Measurements from ENCODE around the gene KIDINS220.

Gene KIDINS220

GRCh38 chr2:8841932-8842331 lies 4.5 kb upstream of the KIDINS220 start:
- no peaks in the 10 kb centered on the region for H3K27me3 ChIP-seq

GRCh38 chr2:8840475-8841091 lies 3.2 kb upstream of the KIDINS220 start:
- TF ChIP-seq Cebpa-rat (IDR thresholded peaks at IDR 0.05) = no peak
- Histone ChIP-seq H3K27me3 (no peaks in the 10 kb centered on the region), H3K4me3 (no peak overlapping the region), H4K20me1 (peaks cover 0 to 11% (median 4%) of the 10 kb centered on the region in 11 experiments; a peak in 9 of 22 replicates), H3K27ac (no peak overlapping the region), H3K4me1 (peaks cover 11 to 24% (median 20%) of the 10 kb centered on the region in 10 experiments), H3K4me2 (no peak overlapping the region), H3K9me3 (replicated peaks in 1 of 11) (peaks cover 5 to 15% (median 11%) of the 10 kb centered on the region in 11 experiments; a peak in 15 of 22 replicates), H3K9ac (no peak overlapping the region), H3K36me3 (no peaks in the 10 kb centered on the region)

More at GRCh38 chr2:8841932-8842331, 4.5 kb upstream of the KIDINS220 start:
- H3K4me3 ChIP-seq = no peak overlapping the region
- no peaks in the 10 kb centered on the region; a peak in 1 of 22 replicates for H4K20me1 ChIP-seq
- no peak overlapping the region for H3K9ac ChIP-seq
- TF ChIP-seq Cebpa-rat (IDR thresholded peaks at IDR 0.05) = no peak
- H3K9me3 ChIP-seq (replicated peaks in 1 of 11) = peaks cover 5 to 15% (median 11%) of the 10 kb centered on the region in 11 experiments; a peak in 15 of 22 replicates
- peak overlapping the region in 2 of 11 experiments; percentile 10 to 11; a peak in 1 of 22 replicates for H3K4me2 ChIP-seq
- no peaks in the 10 kb centered on the region for H3K36me3 ChIP-seq
- 0 out of 22 replicates have a peak overlapping the region, but pooled peaks of 1 of the 11 experiments have one; percentile 15 for H3K27ac ChIP-seq
- H3K4me1 ChIP-seq = peaks cover 0 to 13% (median 9%) of the 10 kb centered on the region in 10 experiments; a peak in 11 of 20 replicates

GRCh38 chr2:8839189-8839965 lies 2.0 kb upstream of the KIDINS220 start:
- Histone ChIP-seq H3K27ac (no peak overlapping the region), H3K4me2 (no peak overlapping the region), H3K4me3 (no peak overlapping the region), H3K9me3 (replicated peaks in 1 of 11) (peaks cover 5 to 15% (median 11%) of the 10 kb centered on the region in 11 experiments; a peak in 15 of 22 replicates), H3K9ac (no peak overlapping the region), H3K27me3 (no peaks in the 10 kb centered on the region), H4K20me1 (peaks cover 0 to 23% (median 15%) of the 10 kb centered on the region in 11 experiments; a peak in 10 of 22 replicates), H3K36me3 (0 out of 22 replicates have a peak, but pooled peaks cover 0 to 6% (median 0%) of the 10 kb centered on the region in 11 experiments), H3K4me1 (peaks cover 16 to 36% (median 25%) of the 10 kb centered on the region in 10 experiments)
- TF ChIP-seq Cebpa-rat (IDR thresholded peaks at IDR 0.05) = no peak

GRCh38 chr2:8837795-8838140 lies 355 bp upstream of the KIDINS220 start:
- H3K4me2 ChIP-seq = peak overlapping the region; percentile 36 to 74 (median 50); a peak in 15 of 22 replicates
- peaks cover 0 to 37% (median 24%) of the 10 kb centered on the region in 11 experiments; a peak in 11 of 22 replicates for H4K20me1 ChIP-seq
- no peaks in the 10 kb centered on the region for H3K27me3 ChIP-seq
- H3K4me3 ChIP-seq = peak overlapping the region in 9 of 10 experiments; percentile 20 to 97 (median 81); a peak in 12 of 20 replicates
- H3K9ac ChIP-seq = peak overlapping the region in 1 of 11 experiments; percentile 92; a peak in 2 of 22 replicates
- H3K27ac ChIP-seq = no peak overlapping the region
- H3K4me1 ChIP-seq = peaks cover 16 to 43% (median 25%) of the 10 kb centered on the region in 10 experiments
- peaks cover 5 to 15% (median 11%) of the 10 kb centered on the region in 11 experiments; a peak in 15 of 22 replicates for H3K9me3 ChIP-seq (replicated peaks in 1 of 11)
- peaks cover 0 to 7% (median 0%) of the 10 kb centered on the region in 11 experiments; a peak in 1 of 22 replicates for H3K36me3 ChIP-seq
- no peak for TF ChIP-seq Cebpa-rat (IDR thresholded peaks at IDR 0.05)

GRCh38 chr2:8835279-8835678 lies 2.1 kb downstream of the KIDINS220 start:
- H3K27ac ChIP-seq = no peak overlapping the region
- H3K27me3 ChIP-seq = no peaks in the 10 kb centered on the region
- H3K9ac ChIP-seq = peak overlapping the region in 1 of 11 experiments; percentile 98; a peak in 1 of 22 replicates
- H3K9me3 ChIP-seq (replicated peaks in 1 of 11) = peaks cover 5 to 15% (median 11%) of the 10 kb centered on the region in 11 experiments; a peak in 15 of 22 replicates
- peaks cover 11 to 60% (median 45%) of the 10 kb centered on the region in 11 experiments; a peak in 18 of 22 replicates for H4K20me1 ChIP-seq
- peak overlapping the region; percentile 86 to 97 (median 92); a peak in 20 of 22 replicates for H3K4me2 ChIP-seq
- peaks cover 0 to 11% (median 0%) of the 10 kb centered on the region in 11 experiments; a peak in 3 of 22 replicates for H3K36me3 ChIP-seq
- H3K4me3 ChIP-seq = peak overlapping the region in 2 of 10 experiments; percentile 81 to 94; a peak in 5 of 20 replicates
- no peak for TF ChIP-seq Cebpa-rat (IDR thresholded peaks at IDR 0.05)
- peaks cover 16 to 35% (median 21%) of the 10 kb centered on the region in 10 experiments for H3K4me1 ChIP-seq

GRCh38 chr2:8833853-8834252 lies 3.6 kb downstream of the KIDINS220 start:
- Histone ChIP-seq H4K20me1 (peaks cover 15 to 73% (median 55%) of the 10 kb centered on the region in 11 experiments; a peak in 19 of 22 replicates), H3K27me3 (no peaks in the 10 kb centered on the region), H3K4me3 (no peak overlapping the region), H3K9me3 (replicated peaks in 1 of 11) (peaks cover 2 to 11% (median 7%) of the 10 kb centered on the region in 11 experiments; a peak in 15 of 22 replicates), H3K27ac (no peak overlapping the region), H3K4me1 (peaks cover 16 to 35% (median 24%) of the 10 kb centered on the region in 10 experiments), H3K36me3 (peaks cover 0 to 11% (median 0%) of the 10 kb centered on the region in 11 experiments; a peak in 3 of 22 replicates), H3K4me2 (peak overlapping the region in 5 of 11 experiments; percentile 24 to 97 (median 30); a peak in 8 of 22 replicates), H3K9ac (no peak overlapping the region)
- no peak for TF ChIP-seq Cebpa-rat (IDR thresholded peaks at IDR 0.05)

GRCh38 chr2:8831516-8831915 lies 5.9 kb downstream of the KIDINS220 start:
- peaks cover 14 to 29% (median 19%) of the 10 kb centered on the region in 10 experiments for H3K4me1 ChIP-seq
- no peak for TF ChIP-seq Cebpa-rat (IDR thresholded peaks at IDR 0.05)
- no peak overlapping the region for H3K27ac ChIP-seq
- H3K9ac ChIP-seq = no peak overlapping the region
- H3K4me2 ChIP-seq = no peak overlapping the region; a peak in 1 of 22 replicates
- H3K4me3 ChIP-seq = no peak overlapping the region
- peaks cover 0 to 28% (median 14%) of the 10 kb centered on the region in 11 experiments; a peak in 17 of 22 replicates for H3K36me3 ChIP-seq
- no peaks in the 10 kb centered on the region for H3K9me3 ChIP-seq (replicated peaks in 1 of 11)
- peaks cover 28 to 95% (median 72%) of the 10 kb centered on the region in 11 experiments; a peak in 20 of 22 replicates for H4K20me1 ChIP-seq
- no peaks in the 10 kb centered on the region for H3K27me3 ChIP-seq

GRCh38 chr2:8827729-8828128 lies 9.7 kb downstream of the KIDINS220 start:
- Histone ChIP-seq H3K4me2 (no peak overlapping the region), H3K9me3 (replicated peaks in 1 of 11) (no peaks in the 10 kb centered on the region), H3K4me1 (peaks cover 0 to 12% (median 4%) of the 10 kb centered on the region in 10 experiments; a peak in 10 of 20 replicates), H3K36me3 (peaks cover 21 to 49% (median 38%) of the 10 kb centered on the region in 11 experiments), H4K20me1 (peaks cover 28 to 67% (median 47%) of the 10 kb centered on the region in 11 experiments; a peak in 20 of 22 replicates), H3K4me3 (no peak overlapping the region), H3K27me3 (no peaks in the 10 kb centered on the region), H3K9ac (no peak overlapping the region), H3K27ac (no peak overlapping the region)
- no peak for TF ChIP-seq Cebpa-rat (IDR thresholded peaks at IDR 0.05)

All from BLaER1 treated with 17β-estradiol and CSF1 and Interleukin-3, amounts not matched to agents 10 nM and 100 nM (cell line).